ENCODE results near the gene FDCSP.

- TF ChIP-seq CTCF (IDR thresholded peaks at IDR 0.05) (no peak), POLR2A (IDR thresholded peaks at IDR 0.05) (no peak)
Observed at GRCh38 chr4:70192895-70193294, 33.0 kb upstream of the FDCSP start.
